Measurements from ENCODE around the gene ZMYND10. TPM values are rescaled to one million over a fixed set of nuclear protein-coding genes. Genes with fewer than 3 reads are reported as not detected.

The ZMYND10 gene
- total and polyA plus RNA-seq, 9 of the 15 experiments (the other 6 are each of a cell fraction or from before 2014, with no cell fraction given), result 0.20 to 2.8 (median 0.70) TPM

- Histone ChIP-seq H3K9me1 (ENCODE audit: control insufficient read depth, insufficient read depth, low read length) (no peaks in the 10 kb centered on the region), H3K36me3 (ENCODE audit: control insufficient read depth, insufficient read depth, low read length) (no peaks in the 10 kb centered on the region), H3K9ac (ENCODE audit: insufficient read depth in 1 of 2, low read depth in 2 of 2, low read length in 2 of 2) (no peak overlapping the region), H3K4me1 (replicated peaks in 1 of 2; ENCODE audit: control insufficient read depth in 2 of 2, insufficient read depth in 2 of 2, low read length in 2 of 2) (peaks cover 0 to 25% of the 10 kb centered on the region in 2 experiments; a peak in 3 of 5 replicates), H3K4me2 (ENCODE audit: insufficient read depth, low read length) (no peak overlapping the region), H3K27me3 (ENCODE audit: control insufficient read depth in 2 of 2, insufficient read depth in 2 of 2, low read length in 2 of 2) (peaks cover 0 to 13% of the 10 kb centered on the region in 2 experiments; a peak in 1 of 5 replicates), H2AFZ (ENCODE audit: low read depth, low read length) (no peak overlapping the region), H3K27ac (ENCODE audit: extremely low read depth, low read depth, low read length) (no peak overlapping the region), H3K79me2 (ENCODE audit: control insufficient read depth, insufficient read depth, low read length) (no peaks in the 10 kb centered on the region), H3K4me3 (no peak overlapping the region), H4K20me1 (replicated peaks; ENCODE audit: control insufficient read depth, insufficient read depth, low read length) (no peaks in the 10 kb centered on the region), H3K9me3 (replicated peaks; ENCODE audit: control insufficient read depth, insufficient read depth, low read depth, low read length) (no peaks in the 10 kb centered on the region)
- DNase-seq (ENCODE audit: extremely low read depth in 1 of 4, low spot score in 3 of 4), result no peak
- no TSS peak for BruUV-seq (replicated peaks)
- TF ChIP-seq ARID3A (IDR thresholded peaks at IDR 0.05; ENCODE audit: borderline replicate concordance, low read depth, low read length) (no peak), ZNF41 (CRISPR knock-in tag; conservative IDR thresholded peaks at IDR 0.05) (no peak)
- WGBS (ENCODE audit: insufficient coverage, low coverage, missing lambda C conversion rate), result 8% methylated on average over 6 of the region's 6 CpGs
- FAIRE-seq, result no peak
- in situ Hi-C loops (cut with MboI), result no loop called here
- POLR2A ChIA-PET, result no interaction called here
- ATAC-seq, result no peak
- CTCF ChIA-PET (ENCODE audit: low intra/inter-chr PET ratio), result no interaction called here
- intact Hi-C loops (cut with micrococcal nuclease), result no loop called here
Measured at GRCh38 chr3:50378024-50378423, 32.5 kb upstream of the ZMYND10 start.

Measured in K562 (cell line).